HUES48 (cell line): ENCODE results near the gene RPRD1A.
A peak's percentile ranks its signal among the peaks of the same experiment; 100 is the strongest.

ENCODE experiments used
- H3K27ac ChIP-seq: one replicate; pipeline ENCODE4 v1.7.0; 2013; ENCODE audit warnings: low read depth, low read length, inconsistent platforms
- H3K27me3 ChIP-seq: 2 replicates; pipeline ENCODE4 v1.6.1; 2013; ENCODE audit warnings: mild to moderate bottlenecking, low read length; ENCODE audit not compliant: control insufficient read depth, insufficient read depth
- H3K36me3 ChIP-seq: 2 replicates; pipeline ENCODE4 v1.6.1; 2013; ENCODE audit warnings: low read length; ENCODE audit not compliant: control insufficient read depth, insufficient read depth
- H3K4me1 ChIP-seq: 2 replicates; pipeline ENCODE4 v1.6.1; 2013; ENCODE audit warnings: mild to moderate bottlenecking, low read length; ENCODE audit not compliant: control insufficient read depth, insufficient read depth
- H3K4me3 ChIP-seq: 2 replicates; pipeline ENCODE4 v1.5.1; 2013; ENCODE audit warnings: mild to moderate bottlenecking, low read depth, low read length
- H3K9ac ChIP-seq: 2 replicates; pipeline ENCODE4 v1.6.1; 2013; ENCODE audit warnings: mild to moderate bottlenecking, low read depth, low read length, moderate library complexity
- H3K9me3 ChIP-seq: 2 replicates; pipeline ENCODE4 v1.6.1; 2013; ENCODE audit warnings: low read length; ENCODE audit not compliant: control insufficient read depth, insufficient read depth

RPRD1A gene

DNA sequence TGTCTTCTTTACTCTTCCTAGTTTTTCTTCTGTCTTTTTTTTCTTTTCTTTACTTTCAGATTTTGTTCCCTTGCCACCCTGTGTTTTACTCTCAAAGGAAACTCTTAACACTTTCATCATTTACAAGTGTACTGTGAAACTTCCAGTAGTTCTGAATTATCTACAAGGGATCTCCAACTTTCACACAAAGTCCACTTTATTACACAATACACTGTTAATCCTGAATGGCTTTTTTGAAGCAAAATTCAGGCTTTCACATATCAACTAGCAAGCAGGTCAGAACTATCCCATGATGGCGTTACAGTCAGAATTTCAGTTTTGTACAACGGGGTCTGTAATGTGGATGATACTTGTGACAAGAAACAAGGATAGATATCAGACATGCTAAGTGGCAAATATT lies 60.4 kb downstream of the RPRD1A start:
- H3K9me3 ChIP-seq, result no peaks in the 10 kb centered on the region
- H3K9ac ChIP-seq, result no peak overlapping the region
- H3K4me3 ChIP-seq, result no peak overlapping the region
- no peaks in the 10 kb centered on the region for H3K36me3 ChIP-seq
- H3K27me3 ChIP-seq, result no peaks in the 10 kb centered on the region
- H3K27ac ChIP-seq, result no peak overlapping the region
- H3K4me1 ChIP-seq, result no peaks in the 10 kb centered on the region

DNA sequence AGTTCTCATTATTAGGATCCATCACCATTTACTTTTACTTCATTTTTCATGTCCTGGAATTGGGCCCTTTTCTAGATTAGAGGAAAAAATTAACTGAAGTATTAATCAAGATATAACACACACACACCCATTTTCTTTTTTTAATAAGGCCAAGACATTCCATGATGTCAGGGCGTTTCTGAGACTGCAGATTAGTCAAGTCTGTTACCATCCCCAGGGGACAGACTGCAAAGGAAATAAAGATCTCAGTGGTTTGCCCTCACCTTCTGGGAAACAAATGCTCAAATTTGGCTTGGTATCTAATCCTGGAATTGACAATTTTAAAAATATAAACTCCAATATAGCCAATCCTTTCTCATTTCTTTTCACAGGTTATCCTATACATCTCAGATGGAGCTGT lies 67.4 kb downstream of the RPRD1A start:
- Histone ChIP-seq H3K9ac (no peak overlapping the region), H3K27me3 (no peaks in the 10 kb centered on the region), H3K36me3 (no peaks in the 10 kb centered on the region), H3K27ac (no peak overlapping the region), H3K4me3 (no peak overlapping the region), H3K4me1 (no peaks in the 10 kb centered on the region), H3K9me3 (no peaks in the 10 kb centered on the region)

- Histone ChIP-seq H3K9ac (no peak overlapping the region), H3K36me3 (no peaks in the 10 kb centered on the region), H3K27me3 (no peaks in the 10 kb centered on the region)
These were observed 68.4 kb downstream of the RPRD1A start for GRCh38 chr18:35998967-35999366.

DNA sequence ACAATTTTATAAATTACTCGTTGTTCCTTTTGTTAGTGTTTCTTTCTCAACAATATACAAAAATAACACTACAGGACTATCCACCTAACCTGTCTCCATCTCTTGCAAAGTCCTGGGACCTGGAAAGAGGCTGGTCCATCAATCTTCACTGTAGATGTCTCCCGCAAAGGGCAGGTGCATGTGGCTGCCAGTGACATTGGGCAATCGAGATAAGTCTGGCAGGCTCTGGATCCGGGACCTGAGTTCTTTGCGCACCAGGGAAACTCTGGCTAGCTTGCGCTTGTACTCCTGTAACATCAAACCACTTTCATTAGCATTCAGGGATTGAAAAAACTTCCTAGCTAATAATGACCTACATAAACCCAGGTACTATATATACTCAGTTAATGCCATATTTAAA lies 74.3 kb downstream of the RPRD1A start:
- Histone ChIP-seq H3K36me3 (peaks cover 39% of the 10 kb centered on the region), H3K27ac (no peak overlapping the region), H3K9ac (no peak overlapping the region), H3K9me3 (no peaks in the 10 kb centered on the region), H3K27me3 (no peaks in the 10 kb centered on the region), H3K4me3 (no peak overlapping the region), H3K4me1 (no peaks in the 10 kb centered on the region)

More at GRCh38 chr18:35998967-35999366, 68.4 kb downstream of the RPRD1A start:
- no peak overlapping the region for H3K4me3 ChIP-seq
- H3K27ac ChIP-seq, result no peak overlapping the region
- H3K4me1 ChIP-seq, result no peaks in the 10 kb centered on the region
- no peaks in the 10 kb centered on the region for H3K9me3 ChIP-seq

DNA sequence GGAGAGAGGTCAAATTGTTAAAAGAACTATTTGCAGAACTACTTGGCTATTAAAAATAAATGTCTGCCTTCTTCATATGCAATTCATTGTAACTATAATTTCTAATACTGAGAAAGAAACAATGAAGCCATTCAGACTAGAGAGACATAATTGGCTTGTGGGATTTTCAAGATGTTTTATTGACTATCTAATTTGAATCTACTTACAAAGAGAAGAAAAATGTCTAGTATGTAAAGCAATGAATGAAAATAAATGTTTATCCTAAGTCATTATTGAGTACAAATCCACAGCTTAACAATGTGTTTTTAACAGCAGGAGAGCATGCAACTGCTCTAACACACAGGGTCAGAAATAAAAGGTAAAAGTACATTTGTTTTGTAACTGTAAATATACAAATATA lies 75.7 kb downstream of the RPRD1A start:
- no peaks in the 10 kb centered on the region for H3K9me3 ChIP-seq
- H3K9ac ChIP-seq, result no peak overlapping the region
- peaks cover 39% of the 10 kb centered on the region for H3K36me3 ChIP-seq
- H3K27me3 ChIP-seq, result no peaks in the 10 kb centered on the region
- no peak overlapping the region for H3K4me3 ChIP-seq
- H3K4me1 ChIP-seq, result no peaks in the 10 kb centered on the region
- H3K27ac ChIP-seq, result no peak overlapping the region

DNA sequence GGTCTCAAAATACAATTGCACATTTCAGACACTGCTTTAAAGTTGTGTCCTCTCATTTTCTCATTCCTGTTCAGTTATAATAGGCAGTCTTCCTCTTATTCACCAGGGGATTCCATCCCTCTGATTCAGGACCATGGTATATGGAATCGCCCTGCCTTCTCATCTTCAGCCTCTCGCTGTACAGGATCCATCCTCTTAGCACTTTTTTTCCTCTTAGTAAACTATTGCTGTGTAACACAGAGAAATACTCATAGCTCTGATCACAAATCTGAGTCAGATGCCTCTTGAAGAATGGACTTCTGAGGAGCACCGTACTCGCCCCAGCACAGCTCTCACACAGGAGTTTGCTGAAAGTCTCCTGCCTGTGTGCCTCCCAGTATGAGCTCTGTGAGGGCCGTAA lies 83.5 kb downstream of the RPRD1A start:
- Histone ChIP-seq H3K9me3 (no peaks in the 10 kb centered on the region), H3K27me3 (no peaks in the 10 kb centered on the region), H3K36me3 (peaks cover 35% of the 10 kb centered on the region), H3K4me1 (no peaks in the 10 kb centered on the region), H3K9ac (no peak overlapping the region), H3K27ac (no peak overlapping the region), H3K4me3 (no peak overlapping the region)

- Histone ChIP-seq H3K9me3 (no peaks in the 10 kb centered on the region), H3K9ac (no peak overlapping the region), H3K4me3 (no peak overlapping the region), H3K27ac (no peak overlapping the region), H3K27me3 (no peaks in the 10 kb centered on the region), H3K4me1 (no peaks in the 10 kb centered on the region), H3K36me3 (peaks cover 35% of the 10 kb centered on the region)
These were observed 84.2 kb downstream of the RPRD1A start for GRCh38 chr18:35983147-35983546.

DNA sequence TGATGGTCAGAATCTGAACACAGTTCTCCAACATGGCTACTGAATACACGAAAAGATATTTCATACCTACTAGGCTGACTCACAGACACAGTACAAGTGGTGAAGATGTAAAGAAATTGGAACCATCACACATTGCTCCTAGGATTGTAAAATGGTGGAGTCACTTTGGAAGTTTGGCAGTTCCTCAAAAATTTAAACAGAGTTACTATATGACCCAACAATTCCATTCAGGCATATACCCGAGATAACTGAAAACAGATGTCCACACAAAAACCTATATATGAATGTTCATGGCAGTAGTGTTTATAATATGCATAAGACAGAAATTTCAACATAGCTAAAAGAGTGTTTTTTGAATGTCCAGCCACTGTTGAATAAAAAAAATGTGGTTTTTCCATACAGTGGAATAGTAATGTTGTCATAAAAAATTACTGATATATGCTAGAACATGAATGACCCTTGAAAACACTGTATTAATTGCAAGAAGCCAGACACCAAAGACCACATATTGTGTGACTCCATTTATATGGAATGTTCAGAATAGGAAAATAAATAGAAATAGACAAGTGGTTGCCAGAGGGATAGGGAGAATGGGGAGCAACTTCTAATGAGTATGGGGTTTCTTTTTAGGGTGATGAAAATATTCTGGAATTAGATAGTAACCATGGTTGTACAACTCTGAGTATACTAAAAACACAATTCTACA lies 84.8 kb downstream of the RPRD1A start:
- Histone ChIP-seq H3K27me3 (no peaks in the 10 kb centered on the region), H3K9ac (no peak overlapping the region), H3K9me3 (no peaks in the 10 kb centered on the region), H3K27ac (no peak overlapping the region), H3K4me1 (no peaks in the 10 kb centered on the region), H3K4me3 (no peak overlapping the region), H3K36me3 (peaks cover 40% of the 10 kb centered on the region)

DNA sequence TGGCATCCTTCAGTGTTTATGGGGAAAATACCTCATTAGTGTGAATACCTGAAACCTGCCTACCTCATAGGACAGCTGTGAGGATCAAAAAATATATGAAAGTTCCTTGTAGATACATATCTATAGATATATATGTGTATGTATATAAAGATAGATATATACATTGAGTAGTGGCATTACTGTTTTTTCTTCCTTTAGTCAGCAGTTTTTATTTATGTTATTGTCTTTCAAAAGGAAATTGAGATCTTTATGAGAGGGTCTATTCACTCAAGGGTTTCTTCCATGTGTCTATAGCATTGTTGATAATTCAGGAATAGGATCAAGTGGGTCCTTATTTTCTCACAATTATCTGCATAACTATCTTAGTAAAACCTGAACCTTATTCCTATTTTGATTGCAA lies 88.2 kb downstream of the RPRD1A start:
- Histone ChIP-seq H3K27ac (no peak overlapping the region), H3K9me3 (no peaks in the 10 kb centered on the region), H3K4me3 (no peak overlapping the region), H3K4me1 (no peaks in the 10 kb centered on the region), H3K27me3 (no peaks in the 10 kb centered on the region), H3K9ac (no peak overlapping the region), H3K36me3 (peaks cover 75% of the 10 kb centered on the region)

DNA sequence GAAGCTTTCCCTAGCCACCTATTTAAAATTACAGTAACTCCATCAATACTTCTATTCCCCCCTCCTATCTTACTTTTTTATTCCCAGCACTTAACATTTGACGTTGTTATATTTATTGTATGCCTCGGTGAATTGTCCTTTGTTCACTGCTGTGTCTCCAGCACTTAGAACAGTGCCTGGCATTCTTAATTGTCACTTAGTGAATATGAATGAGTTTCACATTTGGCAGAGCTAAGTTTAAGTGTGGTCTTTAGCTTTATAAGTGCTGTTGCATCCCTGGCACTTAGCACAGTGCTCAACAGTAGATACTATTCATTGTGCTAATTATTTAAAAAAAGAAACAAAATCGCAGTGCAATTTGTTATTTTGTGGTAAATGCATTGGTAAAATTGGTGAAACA lies 93.2 kb downstream of the RPRD1A start:
- H3K27me3 ChIP-seq, result no peaks in the 10 kb centered on the region
- H3K36me3 ChIP-seq, result peaks cover 56% of the 10 kb centered on the region
- H3K9ac ChIP-seq, result no peak overlapping the region
- H3K27ac ChIP-seq, result no peak overlapping the region
- peak overlapping the region; percentile 90; the same call in 1 of the 2 replicates for H3K4me3 ChIP-seq
- H3K4me1 ChIP-seq, result 0 out of 2 replicates have a peak, but pooled peaks cover 3% of the 10 kb centered on the region
- H3K9me3 ChIP-seq, result no peaks in the 10 kb centered on the region

- peak overlapping the region; percentile 90 for H3K4me3 ChIP-seq
- no peak overlapping the region for H3K9ac ChIP-seq
- H3K27me3 ChIP-seq, result no peaks in the 10 kb centered on the region
- H3K36me3 ChIP-seq, result peaks cover 50% of the 10 kb centered on the region
- no peak overlapping the region for H3K27ac ChIP-seq
- H3K9me3 ChIP-seq, result no peaks in the 10 kb centered on the region
- H3K4me1 ChIP-seq, result 0 out of 2 replicates have a peak, but pooled peaks cover 3% of the 10 kb centered on the region
These were observed 93.7 kb downstream of the RPRD1A start for GRCh38 chr18:35973650-35974049.
